GM12878 (cell line): ENCODE data around the gene PLEKHO1. TPM values are rescaled to one million over a fixed set of nuclear protein-coding genes. Genes with fewer than 3 reads are reported as not detected.

Source experiments
- ATAC-seq: fragments of 200-7000 bp; cut with Tn5 transposase; 3 replicates; pipeline ENCODE4 v1.9.1; 2020; ENCODE audit warnings: mild to moderate bottlenecking, moderate library complexity
- BruUV-seq: library from RNA; stranded (reverse); fragments of 400-500 nt; replicated peaks from 2 replicates; lab custom pipeline; 2021; lab: Mats Ljungman, UMichigan
- CTCF ChIA-PET: fragments of 300-600 bp; sonication (Branson Sonifier 250); formaldehyde crosslinking; extraction: SDS; loops from one replicate; lab custom pipeline; 2021; ENCODE audit warnings: inconsistent platforms; lab: Yijun Ruan, JAX
- POLR2A ChIA-PET: fragments of 350-600 bp; formaldehyde crosslinking; extraction: SDS; loops from one replicate; lab custom pipeline; 2021; ENCODE audit warnings: inconsistent platforms; lab: Charles Lee
- RAD21 ChIA-PET: fragments of 300-600 bp; sonication (Branson Sonifier 250); formaldehyde crosslinking; loops from one replicate; lab custom pipeline; 2023; ENCODE audit warnings: antibody characterized with exemption; ENCODE audit not compliant: unreplicated experiment; lab: Charles Lee
- SMC1A ChIA-PET: fragments of 300-600 bp; sonication (Branson Sonifier 250); formaldehyde crosslinking; loops from one replicate; lab custom pipeline; 2023; ENCODE audit not compliant: unreplicated experiment, uncharacterized antibody; lab: Charles Lee
- DNase-seq: peaks from one replicate; pipeline ENCODE4 v3.0.0-alpha.2; 2011; ENCODE audit warnings: low read depth, low spot score
- FAIRE-seq: peaks from 3 replicates; lab custom pipeline; 2011; peaks lifted over from hg19 to GRCh38; lab: Jason Lieb, UNC
- H2AFZ ChIP-seq: 2 replicates; pipeline ENCODE4 v1.6.0; 2011; ENCODE audit warnings: low read depth, low read length, control low read depth; ENCODE audit not compliant: control insufficient read depth
- H3K27ac ChIP-seq: 2 replicates; pipeline ENCODE4 v1.5.1; 2011; ENCODE audit warnings: control low read depth; ENCODE audit not compliant: control insufficient read depth, insufficient read depth
- H3K27me3 ChIP-seq, 2 experiments: replicated peaks in 1 of 2; 2 replicates each; pipeline versions ENCODE4 v1.6.0 to v1.6.1; 2011; ENCODE audit warnings: low read length in 1 of 2; ENCODE audit not compliant: control insufficient read depth in 2 of 2, insufficient read depth in 2 of 2
- H3K36me3 ChIP-seq, 2 experiments: 2 replicates each; pipeline ENCODE4 v1.5.1; 2011; ENCODE audit warnings: low read length in 1 of 2; ENCODE audit not compliant: control insufficient read depth in 2 of 2, insufficient read depth in 2 of 2
- H3K4me1 ChIP-seq: 2 replicates; pipeline ENCODE4 v1.6.1; 2011; ENCODE audit warnings: mild to moderate bottlenecking, low read length, moderate library complexity, mixed read lengths; ENCODE audit not compliant: control insufficient read depth, insufficient read depth
- H3K4me2 ChIP-seq: 2 replicates; pipeline ENCODE4 v1.6.0; 2011; ENCODE audit warnings: control low read depth; ENCODE audit not compliant: control insufficient read depth, insufficient read depth
- H3K4me3 ChIP-seq: fragments of 200-600 bp; sonication (generic); 2 replicates; pipeline ENCODE4 v1.5.1; 2016
- H3K79me2 ChIP-seq: 2 replicates; pipeline ENCODE4 v1.6.0; 2011; ENCODE audit warnings: low read length; ENCODE audit not compliant: control insufficient read depth, insufficient read depth
- H3K9ac ChIP-seq: 2 replicates; pipeline ENCODE4 v1.8.0; 2011; ENCODE audit warnings: low read length, control low read depth, mixed read lengths; ENCODE audit not compliant: control insufficient read depth, insufficient read depth
- H3K9me3 ChIP-seq: replicated peaks from 3 replicates; pipeline ENCODE4 v1.5.1; 2011; ENCODE audit warnings: mild to moderate bottlenecking, low read length; ENCODE audit not compliant: control insufficient read depth, insufficient read depth
- H4K20me1 ChIP-seq: 2 replicates; pipeline ENCODE4 v1.6.0; 2011; ENCODE audit not compliant: control insufficient read depth, insufficient read depth
- BMI1 ChIP-seq: fragments of 450-650 bp; IDR thresholded peaks from 2 replicates; pipeline ENCODE4 v1.6.1; 2016; ENCODE audit warnings: mild to moderate bottlenecking, moderate library complexity, borderline replicate concordance
- BRCA1 ChIP-seq: IDR thresholded peaks from 2 replicates; pipeline ENCODE4 v1.6.1; 2011; ENCODE audit warnings: low read depth, low read length, improper control_type of control experiment
- E4F1 ChIP-seq: fragments of 450-650 bp; IDR thresholded peaks from 2 replicates; pipeline ENCODE4 v1.6.1; 2018; ENCODE audit warnings: borderline replicate concordance, mild to moderate bottlenecking; ENCODE audit not compliant: partially characterized antibody
- EGR1 ChIP-seq, 2 experiments: IDR thresholded peaks; 1 replicate in 1 of 2; 2 replicates in 1 of 2; pipeline ENCODE4 v1.6.1; 2011 to 2012; ENCODE audit warnings: low read depth in 2 of 2, low read length in 2 of 2, borderline replicate concordance in 1 of 2, mild to moderate bottlenecking in 1 of 2, moderate library complexity in 1 of 2
- EZH2 ChIP-seq: IDR thresholded peaks from 2 replicates; pipeline ENCODE4 v1.6.1; 2012; ENCODE audit warnings: low read depth, mild to moderate bottlenecking, control low read depth, inconsistent platforms, low read length, borderline replicate concordance; ENCODE audit not compliant: control insufficient read depth
- IRF4 ChIP-seq: IDR thresholded peaks from 2 replicates; pipeline ENCODE4 v1.6.1; 2011; ENCODE audit warnings: low read depth, low read length
- JUNB ChIP-seq: IDR thresholded peaks from 2 replicates; pipeline ENCODE4 v1.6.1; 2016; ENCODE audit warnings: antibody characterized with exemption, mild to moderate bottlenecking
- MAX ChIP-seq: IDR thresholded peaks from 2 replicates; pipeline ENCODE4 v1.6.1; 2012; ENCODE audit warnings: low read depth, low read length, improper control_type of control experiment
- MEF2A ChIP-seq: IDR thresholded peaks from 2 replicates; pipeline ENCODE4 v1.6.1; 2011; ENCODE audit warnings: low read depth, mild to moderate bottlenecking, low read length, moderate library complexity; ENCODE audit not compliant: insufficient read depth
- NBN ChIP-seq: fragments of 450-650 bp; IDR thresholded peaks from 2 replicates; pipeline ENCODE4 v1.6.1; 2016
- NRF1 ChIP-seq: conservative IDR thresholded peaks from 2 replicates; pipeline ENCODE4 v1.6.1; 2011; ENCODE audit warnings: mild to moderate bottlenecking, low read depth, low read length, improper control_type of control experiment
- PKNOX1 ChIP-seq: fragments of 450-650 bp; IDR thresholded peaks from 2 replicates; pipeline ENCODE4 v1.6.1; 2016; ENCODE audit warnings: mild to moderate bottlenecking
- POLR2A ChIP-seq: IDR thresholded peaks from 2 replicates; pipeline ENCODE4 v1.6.1; 2011; ENCODE audit warnings: low read depth, mild to moderate bottlenecking, low read length
- SMC3 ChIP-seq: IDR thresholded peaks from 2 replicates; pipeline ENCODE4 v1.6.1; 2011; ENCODE audit warnings: low read length, improper control_type of control experiment, borderline replicate concordance
- SREBF1 ChIP-seq: IDR thresholded peaks from 2 replicates; pipeline ENCODE4 v1.6.1; 2012; ENCODE audit warnings: mild to moderate bottlenecking, low read length
- SRF ChIP-seq, 2 experiments: IDR thresholded peaks; 2 replicates each; pipeline ENCODE4 v1.6.1; 2011; ENCODE audit warnings: low read depth in 2 of 2, low read length in 2 of 2, mild to moderate bottlenecking in 1 of 2, moderate library complexity in 1 of 2
- WGBS: methylation state at CpG from one replicate; pipeline ENCODE4 v1.1.6; 2016; ENCODE audit warnings: low lambda C conversion rate; ENCODE audit not compliant: insufficient replicate concordance, insufficient coverage; ENCODE audit errors: missing lambda C conversion rate; 5-methylcytosine and 5-hydroxymethylcytosine counted together
- in situ Hi-C: fragments of 300-500 bp; cut with MboI; formaldehyde crosslinking; loops from 9 replicates; pipeline ENCODE4 v1.14.3; 2018; ENCODE audit warnings: mixed read lengths
- intact Hi-C: fragments of 100-400 bp; cut with micrococcal nuclease; formaldehyde crosslinking; loops from one replicate; pipeline ENCODE4 v1.14.2; 2022; ENCODE audit not compliant: unreplicated experiment
- polyA plus RNA-seq, 11 experiments: library from polyadenylated mRNA; depleted of rRNA in 4 of 11; unstranded in 6 of 11; stranded (reverse) in 5 of 11; fragments of >200 nt; fragmentation: Nextera tagmentation in 4 of 11; fragmentation: Illumina TruSeq in 1 of 11; extraction: Ambion mirVana in 4 of 11; extraction: Trizol in 1 of 11; gene quantifications; 1 replicate in 1 of 11; 2 replicates in 10 of 11; pipeline versions ENCODE4 v1.2.1 to v1.2.3, GENCODE V29; 2011 to 2016; ENCODE audit warnings: inconsistent platforms in 2 of 11, missing spikeins in 2 of 11, low read depth in 1 of 11
- total RNA-seq, 4 experiments: library from RNA; depleted of rRNA in 3 of 4; stranded (reverse); fragments of >200 nt in 3 of 4; fragmentation: Illumina TruSeq in 1 of 4; extraction: Trizol in 1 of 4; gene quantifications; 2 replicates each; pipeline versions ENCODE4 v1.2.1 to v1.2.3, GENCODE V29; 2013 to 2021

PLEKHO1 gene
- total and polyA plus RNA-seq, 10 of the 15 experiments (the other 5 are each of a cell fraction or from before 2014, with no cell fraction given): 5.3 to 184 (median 88.8) TPM

- TF ChIP-seq E4F1 (no peak), SMC3 (no peak), EZH2 (no peak), EGR1 (IDR thresholded peaks at IDR 0.05; ENCODE audit: borderline replicate concordance in 1 of 2, low read depth in 2 of 2, low read length in 2 of 2) (no peak), SREBF1 (no peak), MAX (no peak), POLR2A (peak; percentile 73)
These were observed 9.8 kb downstream of the PLEKHO1 start (continued) for GRCh38 chr1:150159550-150159949.

- ChIA-PET POLR2A (interaction anchor here (0.7 to 8.9 kb wide), 15 partner anchors 10 to 316 kb away, joined by 3 to 120 read pairs (median 4); partner anchors contain the start of genes ANP32E, PLEKHO1 and VPS45), RAD21 (interaction anchor here (0.5 to 15.1 kb wide), 14 partner anchors 10 to 922 kb away, joined by 3 to 287 read pairs (median 5); partner anchors contain the start of gene PLEKHO1), SMC1A (interaction anchor here (0.7 to 15.5 kb wide), 15 partner anchors 8 to 312 kb away, joined by 3 to 338 read pairs (median 5); partner anchors contain the start of genes PLEKHO1 and VPS45), CTCF (interaction anchor here (0.6 to 19.2 kb wide), 10 partner anchors 10 to 1356 kb away, joined by 3 to 577 read pairs (median 6); partner anchors contain the start of genes PLEKHO1 and VPS45)
- H2AFZ ChIP-seq: no peak overlapping the region; the same call in 1 of the 2 replicates
- H3K4me3 ChIP-seq: peak overlapping the region; percentile 56
- DNase-seq (no peak), FAIRE-seq (no peak), ATAC-seq (peak; percentile 11)
- peaks cover 72% of the 10 kb centered on the region for H3K4me1 ChIP-seq
- in situ Hi-C loops: no loop called here
- H3K27ac ChIP-seq: peak overlapping the region; percentile 100
- TSS peak; percentile 56 for BruUV-seq
- no peaks in the 10 kb centered on the region for H4K20me1 ChIP-seq
- WGBS: 2% methylated on average over 6 of the region's 7 CpGs
- H3K27me3 ChIP-seq: no peaks in the 10 kb centered on the region
- H3K79me2 ChIP-seq: peaks cover 40% of the 10 kb centered on the region
- intact Hi-C loops: loop anchor here (1.0 to 2.0 kb wide), 3 partner anchors 10 to 275 kb away; partner anchors contain the start of gene VPS45
- no peaks in the 10 kb centered on the region for H3K9me3 ChIP-seq
- H3K36me3 ChIP-seq: peaks cover 5 to 16% of the 10 kb centered on the region in 2 experiments
- H3K9ac ChIP-seq: peak overlapping the region; percentile 94
- H3K4me2 ChIP-seq: peak overlapping the region; percentile 94
- no peak for TF ChIP-seq PKNOX1
- no peak for TF ChIP-seq SRF (IDR thresholded peaks at IDR 0.05; ENCODE audit: low read depth in 2 of 2, low read length in 2 of 2)
- TF ChIP-seq JUNB: no peak
- 0 out of 2 replicates have a peak, but pooled peaks have one; percentile 4 for TF ChIP-seq MEF2A
- no peak for TF ChIP-seq NRF1
- no peak for TF ChIP-seq BRCA1
- TF ChIP-seq NBN: no peak
- no peak for TF ChIP-seq BMI1
- no peak for TF ChIP-seq IRF4
These were observed 11.4 kb downstream of the PLEKHO1 start for GRCh38 chr1:150160964-150161621.
